ENCODE measurements around the gene SH2D6.

The SH2D6 gene

GRCh38 chr2:85428343-85428881 is 9.9 kb downstream of the SH2D6 start:
- Histone ChIP-seq H3K79me2 (ENCODE audit: insufficient read depth, low read depth) (no peaks in the 10 kb centered on the region), H3K4me3 (IDR thresholded peaks at IDR 0.05; ENCODE audit: insufficient read depth, low read depth, low read length) (no peak overlapping the region), H3K27ac (no peak overlapping the region), H3K36me3 (ENCODE audit: insufficient read depth) (no peaks in the 10 kb centered on the region), H3K4me1 (ENCODE audit: low read depth, poor library complexity, severe bottlenecking) (peaks cover 8% of the 10 kb centered on the region), H3K4me2 (no peak overlapping the region), H4K20me1 (ENCODE audit: insufficient read depth) (no peaks in the 10 kb centered on the region), H3K27me3 (ENCODE audit: insufficient read depth, low read depth) (no peaks in the 10 kb centered on the region), H2AFZ (ENCODE audit: low read depth) (no peak overlapping the region), H3K9ac (no peak overlapping the region)
- TF ChIP-seq, protein P1, sequence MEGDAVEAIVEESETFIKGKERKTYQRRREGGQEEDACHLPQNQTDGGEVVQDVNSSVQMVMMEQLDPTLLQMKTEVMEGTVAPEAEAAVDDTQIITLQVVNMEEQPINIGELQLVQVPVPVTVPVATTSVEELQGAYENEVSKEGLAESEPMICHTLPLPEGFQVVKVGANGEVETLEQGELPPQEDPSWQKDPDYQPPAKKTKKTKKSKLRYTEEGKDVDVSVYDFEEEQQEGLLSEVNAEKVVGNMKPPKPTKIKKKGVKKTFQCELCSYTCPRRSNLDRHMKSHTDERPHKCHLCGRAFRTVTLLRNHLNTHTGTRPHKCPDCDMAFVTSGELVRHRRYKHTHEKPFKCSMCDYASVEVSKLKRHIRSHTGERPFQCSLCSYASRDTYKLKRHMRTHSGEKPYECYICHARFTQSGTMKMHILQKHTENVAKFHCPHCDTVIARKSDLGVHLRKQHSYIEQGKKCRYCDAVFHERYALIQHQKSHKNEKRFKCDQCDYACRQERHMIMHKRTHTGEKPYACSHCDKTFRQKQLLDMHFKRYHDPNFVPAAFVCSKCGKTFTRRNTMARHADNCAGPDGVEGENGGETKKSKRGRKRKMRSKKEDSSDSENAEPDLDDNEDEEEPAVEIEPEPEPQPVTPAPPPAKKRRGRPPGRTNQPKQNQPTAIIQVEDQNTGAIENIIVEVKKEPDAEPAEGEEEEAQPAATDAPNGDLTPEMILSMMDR (conservative IDR thresholded peaks at IDR 0.05; ENCODE audit: low read depth, low read length), result no peak

GRCh38 chr2:85429213-85429923 is 10.9 kb downstream of the SH2D6 start:
- H3K27ac ChIP-seq, result no peak overlapping the region
- no peaks in the 10 kb centered on the region for H3K27me3 ChIP-seq (ENCODE audit: insufficient read depth, low read depth)
- H2AFZ ChIP-seq (ENCODE audit: low read depth), result no peak overlapping the region; the same call in 1 of the 2 replicates
- no peaks in the 10 kb centered on the region for H3K4me1 ChIP-seq (ENCODE audit: low read depth, poor library complexity, severe bottlenecking)
- no peaks in the 10 kb centered on the region for H3K36me3 ChIP-seq (ENCODE audit: insufficient read depth)
- H3K4me3 ChIP-seq (IDR thresholded peaks at IDR 0.05; ENCODE audit: insufficient read depth, low read depth, low read length), result no peak overlapping the region
- H4K20me1 ChIP-seq (ENCODE audit: insufficient read depth), result no peaks in the 10 kb centered on the region
- TF ChIP-seq, protein P1 (conservative IDR thresholded peaks at IDR 0.05; ENCODE audit: low read depth, low read length), result no peak
- H3K9ac ChIP-seq, result no peak overlapping the region
- H3K4me2 ChIP-seq, result no peak overlapping the region
- no peaks in the 10 kb centered on the region for H3K79me2 ChIP-seq (ENCODE audit: insufficient read depth, low read depth)

DNA sequence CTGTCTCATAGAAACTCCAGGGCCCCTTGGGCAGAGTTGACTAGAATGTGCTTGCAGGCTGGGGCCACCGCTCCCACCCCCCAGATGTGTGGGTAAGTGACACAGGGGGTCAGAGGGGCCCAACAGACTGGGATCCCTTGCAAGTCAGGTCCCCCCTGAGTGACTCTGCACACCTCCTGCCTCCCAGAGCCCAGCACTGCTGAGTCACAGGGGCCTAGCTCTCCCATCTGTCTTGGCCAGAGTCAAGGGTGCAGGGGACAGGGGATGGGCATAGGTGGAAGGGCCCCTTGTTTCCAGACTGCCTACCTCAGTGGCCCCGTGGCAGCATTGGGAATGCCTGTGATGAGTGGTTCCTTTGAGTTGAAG is 11.4 kb downstream of the SH2D6 start:
- H3K79me2 ChIP-seq (ENCODE audit: insufficient read depth, low read depth), result no peaks in the 10 kb centered on the region
- no peak overlapping the region for H2AFZ ChIP-seq (ENCODE audit: low read depth)
- no peaks in the 10 kb centered on the region for H3K36me3 ChIP-seq (ENCODE audit: insufficient read depth)
- TF ChIP-seq, protein P1 (conservative IDR thresholded peaks at IDR 0.05; ENCODE audit: low read depth, low read length), result no peak
- no peaks in the 10 kb centered on the region for H4K20me1 ChIP-seq (ENCODE audit: insufficient read depth)
- H3K27ac ChIP-seq, result no peak overlapping the region
- H3K27me3 ChIP-seq (ENCODE audit: insufficient read depth, low read depth), result no peaks in the 10 kb centered on the region
- no peak overlapping the region for H3K4me3 ChIP-seq (IDR thresholded peaks at IDR 0.05; ENCODE audit: insufficient read depth, low read depth, low read length)
- H3K9ac ChIP-seq, result no peak overlapping the region
- H3K4me1 ChIP-seq (ENCODE audit: low read depth, poor library complexity, severe bottlenecking), result no peaks in the 10 kb centered on the region
- no peak overlapping the region for H3K4me2 ChIP-seq

- H3K4me1 ChIP-seq (ENCODE audit: low read depth, poor library complexity, severe bottlenecking), result no peaks in the 10 kb centered on the region
- no peaks in the 10 kb centered on the region for H3K79me2 ChIP-seq (ENCODE audit: insufficient read depth, low read depth)
- no peaks in the 10 kb centered on the region for H4K20me1 ChIP-seq (ENCODE audit: insufficient read depth)
- no peak overlapping the region for H3K27ac ChIP-seq
- H3K9ac ChIP-seq, result no peak overlapping the region
- TF ChIP-seq, protein P1 (conservative IDR thresholded peaks at IDR 0.05; ENCODE audit: low read depth, low read length), result no peak
- H2AFZ ChIP-seq (ENCODE audit: low read depth), result no peak overlapping the region
- H3K4me3 ChIP-seq (IDR thresholded peaks at IDR 0.05; ENCODE audit: insufficient read depth, low read depth, low read length), result no peak overlapping the region
- no peaks in the 10 kb centered on the region for H3K27me3 ChIP-seq (ENCODE audit: insufficient read depth, low read depth)
- no peak overlapping the region for H3K4me2 ChIP-seq
- no peaks in the 10 kb centered on the region for H3K36me3 ChIP-seq (ENCODE audit: insufficient read depth)
These were observed 12.4 kb downstream of the SH2D6 start for GRCh38 chr2:85430752-85431569.
